HCT116 (cell line): ENCODE results near the gene ZNF112. TPM values are rescaled to one million over a fixed set of nuclear protein-coding genes. Genes with fewer than 3 reads are reported as not detected.

Experiments used
- ATAC-seq: fragments of 200-7000 bp; cut with Tn5 transposase; 2 replicates; pipeline ENCODE4 v1.9.1; 2020; ENCODE audit warnings: mild to moderate bottlenecking, moderate library complexity
- BruUV-seq: library from RNA; stranded (reverse); fragments of 400-500 nt; replicated peaks from 2 replicates; lab custom pipeline; 2021; lab: Mats Ljungman, UMichigan
- CTCF ChIA-PET: fragments of 300-600 bp; sonication (Branson Sonifier 250); formaldehyde crosslinking; loops from one replicate; lab custom pipeline; 2021; ENCODE audit warnings: antibody characterized with exemption; lab: Charles Lee
- POLR2A ChIA-PET: fragments of 300-600, 350-600 bp; sonication (Branson Sonifier 250); formaldehyde crosslinking; loops from one replicate; lab custom pipeline; 2021; ENCODE audit warnings: antibody characterized with exemption; lab: Charles Lee
- RAD21 ChIA-PET, 2 experiments: fragments of 300-600 bp; sonication (Branson Sonifier 250); formaldehyde crosslinking; loops; one replicate each; lab custom pipeline; 2023; ENCODE audit warnings: low total read pairs in 2 of 2; ENCODE audit not compliant: uncharacterized antibody in 2 of 2, unreplicated experiment in 2 of 2, low non-redundant PET in 1 of 2; lab: Charles Lee
- DNase-seq: peaks from one replicate; pipeline ENCODE4 v3.0.0-alpha.2; 2010; ENCODE audit warnings: low read depth, low spot score
- H2AFZ ChIP-seq: fragments of 200-600 bp; shearing (Covaris generic), sonication (generic); 2 replicates; pipeline ENCODE4 v1.6.1; 2017; ENCODE audit warnings: low read depth, mixed run types, mixed read lengths, antibody characterized with exemption, low read length; ENCODE audit not compliant: poor library complexity, severe bottlenecking
- H3K27ac ChIP-seq: 2 replicates; pipeline ENCODE4 v1.5.1; 2012; ENCODE audit warnings: low read depth, low read length
- H3K27me3 ChIP-seq: fragments of 200-600 bp; sonication (generic); 2 replicates; pipeline ENCODE4 v1.6.1; 2016; ENCODE audit warnings: mixed run types, low read length, mixed read lengths; ENCODE audit not compliant: insufficient read depth
- H3K36me3 ChIP-seq, 2 experiments: fragments of 200-500 bp in 1 of 2; fragments of 200-600 bp in 1 of 2; sonication (Bioruptor generic) in 1 of 2; sonication (generic) in 1 of 2; 2 replicates each; pipeline versions ENCODE4 v1.5.1 to v1.6.1; 2014 to 2016; ENCODE audit warnings: low read length in 2 of 2, inconsistent platforms in 1 of 2, mixed read lengths in 1 of 2, mixed run types in 1 of 2; ENCODE audit not compliant: insufficient read depth in 2 of 2, control insufficient read depth in 1 of 2
- H3K4me1 ChIP-seq, 2 experiments: fragments of 200-600 bp in 1 of 2; sonication (generic) in 1 of 2; 2 replicates each; pipeline versions ENCODE4 v1.5.1 to v1.6.1; 2012 to 2017; ENCODE audit warnings: low read length in 2 of 2, inconsistent platforms in 1 of 2, mild to moderate bottlenecking in 1 of 2, mixed read lengths in 1 of 2, mixed run types in 1 of 2, moderate library complexity in 1 of 2; ENCODE audit not compliant: insufficient read depth in 2 of 2, control insufficient read depth in 1 of 2
- H3K4me2 ChIP-seq: fragments of 200-600 bp; sonication (generic); 2 replicates; pipeline ENCODE4 v1.6.1; 2017; ENCODE audit warnings: mixed run types, low read length, mixed read lengths
- H3K4me3 ChIP-seq, 2 experiments: fragments of 200-600 bp in 1 of 2; sonication (generic) in 1 of 2; replicated peaks in 1 of 2; 2 replicates each; pipeline ENCODE4 v1.5.1; 2011 to 2016; ENCODE audit warnings: low read length in 2 of 2, control low read depth in 1 of 2, low read depth in 1 of 2, mild to moderate bottlenecking in 1 of 2, mixed read lengths in 1 of 2, mixed run types in 1 of 2
- H3K79me2 ChIP-seq: fragments of 200-600 bp; sonication (generic); 2 replicates; pipeline ENCODE4 v1.6.1; 2017; ENCODE audit warnings: mild to moderate bottlenecking, mixed run types, low read length, moderate library complexity, mixed read lengths; ENCODE audit not compliant: insufficient read depth
- H3K9ac ChIP-seq: fragments of 200-600 bp; sonication (generic); 2 replicates; pipeline ENCODE4 v1.6.1; 2016; ENCODE audit warnings: low read length, mixed read lengths
- H3K9me2 ChIP-seq: fragments of 200-600 bp; sonication (generic), shearing (Covaris generic); 2 replicates; pipeline ENCODE4 v1.6.1; 2017; ENCODE audit warnings: mixed run types, mild to moderate bottlenecking, moderate library complexity; ENCODE audit not compliant: insufficient read depth
- H3K9me3 ChIP-seq, 2 experiments: fragments of 200-500 bp in 1 of 2; fragments of 200-600 bp in 1 of 2; sonication (Bioruptor generic) in 1 of 2; sonication (generic) in 1 of 2; 2 replicates each; pipeline ENCODE4 v1.6.1; 2014 to 2017; ENCODE audit warnings: low read length in 2 of 2, mixed read lengths in 2 of 2, inconsistent platforms in 1 of 2, low read depth in 1 of 2, mild to moderate bottlenecking in 1 of 2, mixed run types in 1 of 2, moderate library complexity in 1 of 2; ENCODE audit not compliant: control insufficient read depth in 1 of 2, insufficient read depth in 1 of 2
- H4K20me1 ChIP-seq: fragments of 200-600 bp; sonication (generic), shearing (Covaris generic); 2 replicates; pipeline ENCODE4 v1.6.1; 2017; ENCODE audit warnings: mixed run types, mild to moderate bottlenecking, moderate library complexity; ENCODE audit not compliant: insufficient read depth
- CBX3 ChIP-seq: IDR thresholded peaks from 2 replicates; pipeline ENCODE4 v1.6.1; 2012; ENCODE audit warnings: low read depth
- CEBPB ChIP-seq: IDR thresholded peaks from 2 replicates; pipeline ENCODE4 v1.6.1; 2012; ENCODE audit warnings: low read depth
- CTCF ChIP-seq, 3 experiments: fragments of 200-600 bp in 1 of 3; sonication (generic) in 1 of 3; IDR thresholded peaks in 2 of 3; conservative IDR thresholded peaks in 1 of 3; 2 replicates each; pipeline ENCODE4 v1.5.1; 2012 to 2017; ENCODE audit warnings: low read depth in 2 of 3, low read length in 2 of 3, antibody characterized with exemption in 1 of 3, borderline replicate concordance in 1 of 3, control low read depth in 1 of 3, mild to moderate bottlenecking in 1 of 3, mixed read lengths in 1 of 3, mixed run types in 1 of 3, moderate library complexity in 1 of 3; ENCODE audit not compliant: insufficient read depth in 1 of 3
- EGR1 ChIP-seq: IDR thresholded peaks from 2 replicates; pipeline ENCODE4 v1.6.1; 2012; ENCODE audit warnings: low read depth
- ELF1 ChIP-seq: IDR thresholded peaks from 2 replicates; pipeline ENCODE4 v1.6.1; 2012; ENCODE audit warnings: low read depth, borderline replicate concordance
- EZH2phosphoT487 ChIP-seq: fragments of 200-600 bp; IDR thresholded peaks from 2 replicates; pipeline ENCODE4 v1.6.1; 2018; ENCODE audit warnings: antibody characterized with exemption, borderline replicate concordance
- FOSL1 ChIP-seq: IDR thresholded peaks from 2 replicates; pipeline ENCODE4 v1.6.1; 2012; ENCODE audit warnings: low read depth
- JUND ChIP-seq: IDR thresholded peaks from 2 replicates; pipeline ENCODE4 v1.6.1; 2012
- POLR2AphosphoS5 ChIP-seq: IDR thresholded peaks from 2 replicates; pipeline ENCODE4 v1.6.1; 2011; ENCODE audit warnings: mild to moderate bottlenecking, low read depth, low read length, moderate library complexity
- RAD21 ChIP-seq: IDR thresholded peaks from 2 replicates; pipeline ENCODE4 v1.6.1; 2012; ENCODE audit warnings: low read depth, mild to moderate bottlenecking
- SP1 ChIP-seq: IDR thresholded peaks from 2 replicates; pipeline ENCODE4 v1.6.1; 2012; ENCODE audit warnings: low read depth
- SRF ChIP-seq: IDR thresholded peaks from 2 replicates; pipeline ENCODE4 v1.6.1; 2012; ENCODE audit warnings: low read depth
- TCF7L2 ChIP-seq: IDR thresholded peaks from 2 replicates; pipeline ENCODE4 v1.7.0; 2011; ENCODE audit warnings: borderline replicate concordance, inconsistent platforms; ENCODE audit not compliant: insufficient read depth, insufficient read length; ENCODE audit errors: extremely low read depth
- ZBTB33 ChIP-seq: IDR thresholded peaks from 2 replicates; pipeline ENCODE4 v1.6.1; 2011; ENCODE audit warnings: mild to moderate bottlenecking, low read length, moderate library complexity; ENCODE audit not compliant: insufficient replicate concordance; ENCODE audit errors: extremely low read depth
- ZNF274 ChIP-seq: fragments of 200-500 bp; sonication (Bioruptor generic); IDR thresholded peaks from 2 replicates; pipeline ENCODE4 v1.6.1; 2014; ENCODE audit warnings: mild to moderate bottlenecking, low read depth, low read length, inconsistent platforms
- intact Hi-C: fragments of 100-400 bp; cut with micrococcal nuclease; formaldehyde crosslinking; loops from 2 replicates; pipeline ENCODE4 v1.10.0; 2022
- total RNA-seq: library from RNA; stranded (reverse); gene quantifications from one replicate; pipeline ENCODE4 v1.2.1, GENCODE V29; 2021; ENCODE audit not compliant: unreplicated experiment
- TF ChIP-seq, protein P1 (sequence below): IDR thresholded peaks from 2 replicates; pipeline ENCODE4 v1.6.1; 2012
- TF ChIP-seq, protein P2 (sequence below): IDR thresholded peaks from 2 replicates; pipeline ENCODE4 v1.6.1; 2012

Gene ZNF112
- total RNA-seq, 1 experiment from 2014 or later, result 3.6 TPM

- ChIA-PET POLR2A (no interaction called here), CTCF (no interaction called here), RAD21 (no interaction called here)
- H3K4me1 ChIP-seq, result no peaks in the 10 kb centered on the region; a peak in 1 of 4 replicates
- TF ChIP-seq CEBPB, result no peak
- no peak for TF ChIP-seq EZH2phosphoT487
- TF ChIP-seq ZNF274, result no peak
- no peak for TF ChIP-seq CBX3
- no peak for TF ChIP-seq TCF7L2
- H3K4me2 ChIP-seq, result no peak overlapping the region
- no peaks in the 10 kb centered on the region for H4K20me1 ChIP-seq
- H3K27me3 ChIP-seq, result no peaks in the 10 kb centered on the region
- intact Hi-C loops, result no loop called here
- no peak overlapping the region for H3K4me3 ChIP-seq
- no peak for DNase-seq
- no peaks in the 10 kb centered on the region for H3K79me2 ChIP-seq
- H3K9me3 ChIP-seq, result no peaks in the 10 kb centered on the region
- peaks cover 0 to under 1% of the 10 kb centered on the region in 2 experiments; a peak in 1 of 4 replicates for H3K36me3 ChIP-seq
- no peak overlapping the region for H3K9ac ChIP-seq
- ATAC-seq, result no peak
- no peaks in the 10 kb centered on the region for H3K9me2 ChIP-seq
- no peak overlapping the region for H2AFZ ChIP-seq
- H3K27ac ChIP-seq, result no peak overlapping the region
- no TSS peak for BruUV-seq
These were observed 71.5 kb downstream of the ZNF112 start for GRCh38 chr19:44284968-44285367.

DNA sequence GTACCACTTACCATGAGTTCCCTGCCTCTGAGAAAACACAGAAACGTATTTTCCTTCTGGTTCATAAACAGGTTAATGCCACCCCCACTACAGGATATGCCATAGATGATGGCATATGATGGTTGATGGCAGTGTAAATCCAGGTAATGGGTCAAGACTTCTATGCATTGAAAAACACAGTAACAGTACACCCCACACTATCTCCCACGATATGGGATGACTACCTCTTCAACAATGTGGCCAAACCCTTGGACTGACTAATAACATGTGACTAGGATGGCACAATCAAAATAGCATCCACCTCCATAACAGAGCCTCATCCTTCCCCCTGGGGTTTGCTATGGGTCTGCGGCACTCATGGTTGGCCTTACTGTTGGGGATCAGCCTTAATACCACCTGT, 73.6 kb downstream of the ZNF112 start:
- no peak for TF ChIP-seq POLR2AphosphoS5
- TF ChIP-seq CBX3, result no peak
- no peak for TF ChIP-seq ZBTB33
- TF ChIP-seq RAD21, result no peak
- TF ChIP-seq ELF1, result no peak
- no peak for TF ChIP-seq EZH2phosphoT487
- TF ChIP-seq, protein P1, sequence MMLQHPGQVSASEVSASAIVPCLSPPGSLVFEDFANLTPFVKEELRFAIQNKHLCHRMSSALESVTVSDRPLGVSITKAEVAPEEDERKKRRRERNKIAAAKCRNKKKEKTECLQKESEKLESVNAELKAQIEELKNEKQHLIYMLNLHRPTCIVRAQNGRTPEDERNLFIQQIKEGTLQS, result no peak
- TF ChIP-seq SP1, result no peak
- no peak for TF ChIP-seq JUND
- TF ChIP-seq SRF, result no peak
- TF ChIP-seq FOSL1, result no peak
- TF ChIP-seq, protein P2, sequence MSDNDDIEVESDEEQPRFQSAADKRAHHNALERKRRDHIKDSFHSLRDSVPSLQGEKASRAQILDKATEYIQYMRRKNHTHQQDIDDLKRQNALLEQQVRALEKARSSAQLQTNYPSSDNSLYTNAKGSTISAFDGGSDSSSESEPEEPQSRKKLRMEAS, result no peak
- no peak for TF ChIP-seq EGR1
- no peak for TF ChIP-seq CTCF (IDR thresholded peaks at IDR 0.05 in 2 of 3, conservative IDR thresholded peaks at IDR 0.05 in 1 of 3; ENCODE audit: borderline replicate concordance in 1 of 3, insufficient read depth in 1 of 3, low read depth in 2 of 3, low read length in 2 of 3)
- TF ChIP-seq ZNF274, result no peak
- TF ChIP-seq, all 23 proteins: peak for 0
- H3K9me2 ChIP-seq, result no peaks in the 10 kb centered on the region
- H3K4me2 ChIP-seq, result no peak overlapping the region
- ATAC-seq, result no peak
- RAD21 ChIA-PET, result no interaction called here
- H3K79me2 ChIP-seq, result no peaks in the 10 kb centered on the region
- H2AFZ ChIP-seq, result no peak overlapping the region
- no peaks in the 10 kb centered on the region for H4K20me1 ChIP-seq
- H3K4me1 ChIP-seq, result no peaks in the 10 kb centered on the region; a peak in 1 of 4 replicates
- H3K9ac ChIP-seq, result no peak overlapping the region
- no peak overlapping the region for H3K4me3 ChIP-seq
- no peak for DNase-seq
- CTCF ChIA-PET, result no interaction called here
- H3K9me3 ChIP-seq, result no peaks in the 10 kb centered on the region
- POLR2A ChIA-PET, result no interaction called here
- no TSS peak for BruUV-seq
- H3K27me3 ChIP-seq, result no peaks in the 10 kb centered on the region
- no peaks in the 10 kb centered on the region for H3K36me3 ChIP-seq
- H3K27ac ChIP-seq, result no peak overlapping the region
- intact Hi-C loops, result no loop called here
